Upper lobe of left lung (tissue), 4 donors: ENCODE results near the gene GLYATL3.

Experiments used
- CTCF ChIP-seq, 6 experiments: fragments of 450-650 bp in 4 of 6; fragments of 200-600 bp in 2 of 6; sonication (generic) in 2 of 6; IDR thresholded peaks; one replicate each; pipeline ENCODE4 v1.5.1; 2016 to 2019; ENCODE audit warnings: antibody characterized with exemption in 6 of 6
- POLR2A ChIP-seq, 4 donors: fragments of 450-650 bp; IDR thresholded peaks; one replicate each; pipeline ENCODE4 v1.5.1; 2016 to 2017; ENCODE audit warnings: antibody characterized with exemption in 4 of 4, mild to moderate bottlenecking in 2 of 4

DNA sequence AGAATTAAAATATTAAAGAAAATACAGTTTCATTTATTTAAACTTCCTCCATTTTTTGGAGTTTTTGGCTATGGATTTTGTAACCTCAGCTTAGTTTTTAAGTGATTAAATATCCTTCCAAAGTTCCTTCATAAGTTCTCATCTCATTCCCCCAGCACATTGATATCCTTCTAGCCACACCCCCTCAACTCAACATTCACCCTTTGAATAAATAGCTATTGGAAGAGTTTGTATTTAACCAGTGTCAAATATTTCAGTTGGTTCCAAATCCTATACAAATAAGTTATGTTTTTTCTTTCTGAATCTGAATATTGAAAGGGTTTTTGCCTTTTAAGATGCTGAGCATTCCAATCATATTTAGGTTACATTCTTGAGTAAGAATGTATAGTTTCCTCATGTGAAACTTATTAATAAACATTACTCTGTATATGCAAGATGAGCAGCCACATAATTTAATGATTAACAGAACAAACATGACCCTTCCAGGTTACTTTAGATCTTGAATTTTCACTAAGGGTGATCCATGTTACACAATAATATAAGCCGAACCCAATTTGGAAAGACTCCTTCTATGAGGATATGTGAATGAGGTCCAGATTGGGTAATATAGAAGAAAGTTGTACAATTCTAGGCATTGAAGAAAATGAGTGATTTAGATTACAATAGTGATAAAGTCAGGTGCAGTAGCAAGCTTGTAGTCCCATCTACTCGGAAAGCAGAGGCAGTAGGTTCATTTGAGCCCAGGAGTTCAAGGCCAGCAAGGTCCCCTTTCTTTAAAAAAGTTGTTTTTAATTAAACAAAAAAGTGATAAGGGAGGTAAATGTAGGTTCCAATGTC lies 13.6 kb downstream of the GLYATL3 start:
- no peak for TF ChIP-seq CTCF (IDR thresholded peaks at IDR 0.05)
- TF ChIP-seq POLR2A (IDR thresholded peaks at IDR 0.05), result no peak
